ENCODE results near the gene FNDC5. TPM values are rescaled to one million over a fixed set of nuclear protein-coding genes. Genes with fewer than 3 reads are reported as not detected.

The FNDC5 gene
- total and polyA plus RNA-seq, 2 of the 13 experiments (the other 11 are each of a cell fraction or from before 2014, with no cell fraction given), result 1.4 to 3.1 TPM

- intact Hi-C loops (cut with micrococcal nuclease; ENCODE audit: unreplicated experiment), result no loop called here
- Histone ChIP-seq H3K4me2 (ENCODE audit: low read depth, low read length) (no peak overlapping the region), H2AFZ (ENCODE audit: low read length) (no peak overlapping the region), H3K36me3 (replicated peaks in 1 of 2; ENCODE audit: control insufficient read depth in 1 of 2, insufficient read depth in 2 of 2, low read length in 2 of 2) (no peaks in the 10 kb centered on the region), H3K79me2 (ENCODE audit: insufficient read depth, low read length) (no peaks in the 10 kb centered on the region), H3K27me3 (ENCODE audit: control insufficient read depth in 1 of 2, insufficient read depth in 2 of 2, low read length in 2 of 2) (peaks cover 6 to 67% of the 10 kb centered on the region in 2 experiments; a peak in 4 of 5 replicates), H4K20me1 (ENCODE audit: insufficient read depth, low read length) (no peaks in the 10 kb centered on the region), H3K9me3 (ENCODE audit: low read length) (no peaks in the 10 kb centered on the region), H3K27ac (ENCODE audit: extremely low read length, insufficient read depth, low read length) (no peak overlapping the region), H3K4me1 (ENCODE audit: insufficient read depth, low read length) (no peaks in the 10 kb centered on the region), H3K4me3 (replicated peaks in 1 of 3; ENCODE audit: insufficient read depth in 1 of 3, low read depth in 2 of 3, low read length in 3 of 3) (no peak overlapping the region), H3K9ac (ENCODE audit: insufficient read depth, low read depth, low read length) (no peak overlapping the region)
- ChIA-PET POLR2A (no interaction called here), CTCF (ENCODE audit: low intra/inter-chr PET ratio, low total read pairs) (no interaction called here)
- WGBS (ENCODE audit: low lambda C conversion rate), result 23% methylated on average over 3 of the region's 3 CpGs
- TF ChIP-seq ZNF768 (CRISPR knock-in tag; IDR thresholded peaks at IDR 0.05) (peak; percentile 61; the same call in 1 of the 2 replicates), NFYC (CRISPR knock-in tag; IDR thresholded peaks at IDR 0.05) (no peak)
- DNase-seq (ENCODE audit: low spot score), result no peak
- BruUV-seq (replicated peaks), result no TSS peak
- ATAC-seq, result no peak
- in situ Hi-C loops (cut with HindIII; ENCODE audit: extremely low pct_ligation_motif_present, low pct_unique_long_range_greater_than_20kb), result no loop called here
- FAIRE-seq, result no peak
Observed at GRCh38 chr1:32889731-32890278, 19.1 kb upstream of the FNDC5 start.

DNA sequence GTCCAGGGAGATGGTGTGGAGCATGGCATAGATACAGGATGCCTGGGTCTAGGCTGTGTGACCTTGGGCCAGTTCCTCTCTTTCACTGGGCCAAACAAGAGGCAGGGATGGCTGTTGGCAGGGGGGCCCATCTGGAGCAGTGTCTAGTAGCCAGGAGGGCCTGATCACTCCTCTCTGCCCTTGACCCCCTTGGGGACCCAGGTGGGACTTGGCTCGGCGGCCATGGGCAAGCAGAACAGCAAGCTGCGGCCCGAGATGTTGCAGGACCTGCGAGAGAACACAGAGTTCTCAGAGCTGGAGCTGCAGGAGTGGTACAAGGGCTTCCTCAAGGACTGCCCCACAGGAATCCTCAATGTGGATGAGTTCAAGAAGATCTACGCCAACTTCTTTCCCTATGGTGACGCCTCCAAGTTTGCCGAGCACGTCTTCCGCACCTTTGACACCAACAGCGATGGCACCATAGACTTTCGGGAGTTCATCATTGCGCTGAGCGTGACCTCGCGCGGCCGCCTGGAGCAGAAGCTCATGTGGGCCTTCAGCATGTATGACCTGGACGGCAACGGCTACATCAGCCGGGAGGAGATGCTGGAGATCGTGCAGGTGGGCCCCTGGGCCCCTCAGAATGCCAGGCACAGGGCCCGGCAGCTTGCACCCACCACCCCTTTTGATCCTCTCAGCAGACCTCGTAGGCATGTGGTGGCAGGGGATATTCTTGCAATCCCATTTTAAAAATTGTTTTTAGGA is 18.1 kb upstream of the FNDC5 start:
- no peak overlapping the region for H2AFZ ChIP-seq (ENCODE audit: low read length)
- H3K9ac ChIP-seq (ENCODE audit: insufficient read depth, low read depth, low read length), result no peak overlapping the region
- H3K27ac ChIP-seq (ENCODE audit: extremely low read length, insufficient read depth, low read length), result no peak overlapping the region
- FAIRE-seq (no peak), DNase-seq (ENCODE audit: low spot score) (no peak), ATAC-seq (no peak)
- no peak overlapping the region for H3K4me3 ChIP-seq (replicated peaks in 1 of 3; ENCODE audit: insufficient read depth in 1 of 3, low read depth in 2 of 3, low read length in 3 of 3)
- POLR2A ChIA-PET, result no interaction called here
- H3K4me1 ChIP-seq (ENCODE audit: insufficient read depth, low read length), result no peaks in the 10 kb centered on the region
- no TSS peak for BruUV-seq (replicated peaks)
- H3K9me3 ChIP-seq (ENCODE audit: low read length), result no peaks in the 10 kb centered on the region
- peaks cover 10 to 67% of the 10 kb centered on the region in 2 experiments; a peak in 4 of 5 replicates for H3K27me3 ChIP-seq (ENCODE audit: control insufficient read depth in 1 of 2, insufficient read depth in 2 of 2, low read length in 2 of 2)
- in situ Hi-C loops (cut with HindIII; ENCODE audit: extremely low pct_ligation_motif_present, low pct_unique_long_range_greater_than_20kb), result no loop called here
- intact Hi-C loops (cut with micrococcal nuclease; ENCODE audit: unreplicated experiment), result no loop called here
- WGBS (ENCODE audit: low lambda C conversion rate), result 54% methylated on average over 15 of the region's 24 CpGs
- 0 out of 2 replicates have a peak, but pooled peaks cover 4% of the 10 kb centered on the region for H4K20me1 ChIP-seq (ENCODE audit: insufficient read depth, low read length)
- H3K36me3 ChIP-seq (replicated peaks in 1 of 2; ENCODE audit: control insufficient read depth in 1 of 2, insufficient read depth in 2 of 2, low read length in 2 of 2), result no peaks in the 10 kb centered on the region
- no peaks in the 10 kb centered on the region for H3K79me2 ChIP-seq (ENCODE audit: insufficient read depth, low read length)
- no peak overlapping the region for H3K4me2 ChIP-seq (ENCODE audit: low read depth, low read length)
- CTCF ChIA-PET (ENCODE audit: low intra/inter-chr PET ratio, low total read pairs), result no interaction called here
- TF ChIP-seq ZNF33A (CRISPR knock-in tag; IDR thresholded peaks at IDR 0.05; ENCODE audit: borderline replicate concordance), result no peak
- no peak for TF ChIP-seq ZNF263 (CRISPR knock-in tag; IDR thresholded peaks at IDR 0.05)
- TF ChIP-seq, protein P1, sequence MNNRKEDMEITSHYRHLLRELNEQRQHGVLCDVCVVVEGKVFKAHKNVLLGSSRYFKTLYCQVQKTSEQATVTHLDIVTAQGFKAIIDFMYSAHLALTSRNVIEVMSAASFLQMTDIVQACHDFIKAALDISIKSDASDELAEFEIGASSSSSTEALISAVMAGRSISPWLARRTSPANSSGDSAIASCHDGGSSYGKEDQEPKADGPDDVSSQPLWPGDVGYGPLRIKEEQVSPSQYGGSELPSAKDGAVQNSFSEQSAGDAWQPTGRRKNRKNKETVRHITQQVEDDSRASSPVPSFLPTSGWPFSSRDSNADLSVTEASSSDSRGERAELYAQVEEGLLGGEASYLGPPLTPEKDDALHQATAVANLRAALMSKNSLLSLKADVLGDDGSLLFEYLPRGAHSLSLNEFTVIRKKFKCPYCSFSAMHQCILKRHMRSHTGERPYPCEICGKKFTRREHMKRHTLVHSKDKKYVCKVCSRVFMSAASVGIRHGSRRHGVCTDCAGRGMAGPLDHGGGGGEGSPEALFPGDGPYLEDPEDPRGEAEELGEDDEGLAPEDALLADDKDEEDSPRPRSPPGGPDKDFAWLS (CRISPR knock-in tag; IDR thresholded peaks at IDR 0.05; ENCODE audit: borderline replicate concordance), result no peak
- no peak for TF ChIP-seq KLF16 (CRISPR knock-in tag; IDR thresholded peaks at IDR 0.05)
- no peak for TF ChIP-seq ZNF318 (CRISPR knock-in tag; IDR thresholded peaks at IDR 0.05)
